ENCODE measurements around the gene TSPEAR. TPM values are rescaled to one million over a fixed set of nuclear protein-coding genes. Genes with fewer than 3 reads are reported as not detected.
"Not testable (repeated sequence)": the region's sequence is repeated elsewhere in the genome, so short reads cannot be mapped to it uniquely, and the experiment has no call there.

The TSPEAR gene
- total RNA-seq, 2 donors from 2014 or later, result 1.5 to 6.0 TPM

GRCh38 chr21:44601091-44601490, 110.3 kb downstream of the TSPEAR start:
- H3K27ac ChIP-seq (ENCODE audit: low read depth, low read length); H3K27me3 Mint-ChIP-seq (ENCODE audit: insufficient read depth): not testable (repeated sequence)

GRCh38 chr21:44600118-44600978, 111.0 kb downstream of the TSPEAR start, which contains the start of gene KRTAP10-7:
KRTAP10-7 (plus strand) TSS chr21:44600597; CDS start chr21:44600622, 25 bp downstream.
- H3K27me3 ChIP-seq (ENCODE audit: control insufficient read depth, insufficient read depth, low read length, poor library complexity, severe bottlenecking); H3K4me3 Mint-ChIP-seq; H3K9me3 Mint-ChIP-seq; H3K36me3 Mint-ChIP-seq (ENCODE audit: low read depth); H3K27ac Mint-ChIP-seq; H3K27ac ChIP-seq (ENCODE audit: low read depth, low read length); H3K4me1 ChIP-seq (ENCODE audit: control insufficient read depth, insufficient read depth, low read length); H3K27me3 Mint-ChIP-seq (ENCODE audit: insufficient read depth); H3K36me3 ChIP-seq (ENCODE audit: control insufficient read depth, insufficient read depth, low read length); H3K9ac ChIP-seq (ENCODE audit: extremely low read depth, low read length, poor library complexity, severe bottlenecking); H3K4me1 Mint-ChIP-seq; H3K4me3 ChIP-seq (ENCODE audit: low read length): not testable (repeated sequence)
- 91 to 95% methylated on average over 6 to 21 of the region's 23 CpGs for WGBS, 2 experiments (ENCODE audit: insufficient coverage in 1 of 2, insufficient read length in 1 of 2)
- H3K9me3 ChIP-seq (ENCODE audit: control insufficient read depth, low read length), result peaks cover 13% of the 10 kb centered on the region
- DNase-seq, result peak; percentile 40

More at GRCh38 chr21:44601091-44601490, 110.3 kb downstream of the TSPEAR start:
- DNase-seq, result peak; percentile 45
- H3K4me3 Mint-ChIP-seq; H3K4me1 Mint-ChIP-seq; H3K4me1 ChIP-seq (ENCODE audit: control insufficient read depth, insufficient read depth, low read length); H3K27me3 ChIP-seq (ENCODE audit: control insufficient read depth, insufficient read depth, low read length, poor library complexity, severe bottlenecking); H3K9ac ChIP-seq (ENCODE audit: extremely low read depth, low read length, poor library complexity, severe bottlenecking); H3K36me3 Mint-ChIP-seq (ENCODE audit: low read depth); H3K36me3 ChIP-seq (ENCODE audit: control insufficient read depth, insufficient read depth, low read length); H3K27ac Mint-ChIP-seq; H3K4me3 ChIP-seq (ENCODE audit: low read length); H3K9me3 Mint-ChIP-seq: not testable (repeated sequence)
- WGBS, 2 experiments (ENCODE audit: insufficient coverage in 1 of 2, insufficient read length in 1 of 2), result 92 to 96% methylated on average over 7 to 10 of the region's 10 CpGs
- peak; percentile 22 for TF ChIP-seq CTCF (conservative IDR thresholded peaks at IDR 0.05)
- peaks cover 13% of the 10 kb centered on the region for H3K9me3 ChIP-seq (ENCODE audit: control insufficient read depth, low read length)

GRCh38 chr21:44599264-44600029, 111.9 kb downstream of the TSPEAR start:
- Mint-ChIP-seq H3K27me3 (ENCODE audit: insufficient read depth) (no peaks in the 10 kb centered on the region), H3K9me3 (peaks cover 2% of the 10 kb centered on the region), H3K4me1 (peaks cover 9% of the 10 kb centered on the region), H3K4me3 (no peak overlapping the region), H3K27ac (no peak overlapping the region), H3K36me3 (ENCODE audit: low read depth) (no peaks in the 10 kb centered on the region)
- Histone ChIP-seq H3K4me1 (ENCODE audit: control insufficient read depth, insufficient read depth, low read length) (no peaks in the 10 kb centered on the region), H3K4me3 (ENCODE audit: low read length) (no peak overlapping the region), H3K9me3 (ENCODE audit: control insufficient read depth, low read length) (peaks cover 13% of the 10 kb centered on the region), H3K27ac (ENCODE audit: low read depth, low read length) (no peak overlapping the region), H3K36me3 (ENCODE audit: control insufficient read depth, insufficient read depth, low read length) (no peaks in the 10 kb centered on the region), H3K27me3 (ENCODE audit: control insufficient read depth, insufficient read depth, low read length, poor library complexity, severe bottlenecking) (no peaks in the 10 kb centered on the region), H3K9ac (ENCODE audit: extremely low read depth, low read length, poor library complexity, severe bottlenecking) (no peak overlapping the region)
- no peak for DNase-seq
- WGBS, 2 experiments (ENCODE audit: insufficient coverage in 1 of 2, insufficient read length in 1 of 2), result 83 to 96% methylated on average over 5 to 8 of the region's 8 CpGs
- no peak for TF ChIP-seq CTCF (conservative IDR thresholded peaks at IDR 0.05)

All from endodermal cell (in vitro differentiated cells).